Liver (tissue), 9 donors: ENCODE results near the gene BCAT1. TPM values are rescaled to one million over a fixed set of nuclear protein-coding genes. Genes with fewer than 3 reads are reported as not detected.
"Not testable (repeated sequence)": the region's sequence is repeated elsewhere in the genome, so short reads cannot be mapped to it uniquely, and the experiment has no call there.

Source experiments
- DNase-seq: peaks from one replicate; pipeline ENCODE4 v3.0.0-alpha.2; 2017; ENCODE audit warnings: low spot score
- H3K27ac ChIP-seq, 2 donors: one replicate each; pipeline ENCODE4 v1.7.0; 2013; ENCODE audit warnings: inconsistent platforms in 2 of 2, low read length in 2 of 2, control low read depth in 1 of 2, low read depth in 1 of 2, mild to moderate bottlenecking in 1 of 2
- H3K27me3 ChIP-seq, 4 donors: one replicate each; pipeline versions ENCODE4 v1.6.1 to v1.7.0; 2013; ENCODE audit warnings: low read length in 3 of 4, inconsistent platforms in 1 of 4, mild to moderate bottlenecking in 1 of 4, moderate library complexity in 1 of 4; ENCODE audit not compliant: control insufficient read depth in 4 of 4, insufficient read depth in 4 of 4
- H3K36me3 ChIP-seq, 4 donors: one replicate each; pipeline versions ENCODE4 v1.6.1 to v1.7.0; 2013; ENCODE audit warnings: low read length in 3 of 4, mild to moderate bottlenecking in 3 of 4, low read depth in 1 of 4, moderate library complexity in 1 of 4; ENCODE audit not compliant: control insufficient read depth in 4 of 4, insufficient read depth in 3 of 4
- H3K4me1 ChIP-seq, 4 donors: one replicate each; pipeline versions ENCODE4 v1.6.1 to v1.7.0; 2013; ENCODE audit warnings: low read length in 3 of 4, mild to moderate bottlenecking in 3 of 4, moderate library complexity in 1 of 4; ENCODE audit not compliant: control insufficient read depth in 4 of 4, insufficient read depth in 4 of 4
- H3K4me3 ChIP-seq, 3 donors: one replicate each; pipeline versions ENCODE4 v1.6.1 to v1.7.0; 2013; ENCODE audit warnings: low read length in 3 of 3, control low read depth in 1 of 3, low read depth in 1 of 3, mild to moderate bottlenecking in 1 of 3
- H3K9ac ChIP-seq, 2 donors: one replicate each; pipeline ENCODE4 v1.7.0; 2013; ENCODE audit warnings: low read length in 2 of 2, mild to moderate bottlenecking in 2 of 2, moderate library complexity in 2 of 2, control low read depth in 1 of 2, low read depth in 1 of 2
- H3K9me3 ChIP-seq, 4 donors: one replicate each; pipeline versions ENCODE4 v1.6.1 to v1.7.0; 2013; ENCODE audit warnings: low read length in 3 of 4; ENCODE audit not compliant: control insufficient read depth in 4 of 4
- ATF3 ChIP-seq: IDR thresholded peaks from 2 replicates; pipeline ENCODE4 v1.6.1; 2016; ENCODE audit warnings: antibody characterized with exemption
- CTCF ChIP-seq: fragments of 150-350 bp; IDR thresholded peaks from 2 replicates; pipeline ENCODE4 v1.5.1; 2017; ENCODE audit warnings: improper control_type of control experiment, low read depth, low read length; ENCODE audit not compliant: missing input control
- EGR1 ChIP-seq, 2 donors: IDR thresholded peaks; 2 replicates each; pipeline ENCODE4 v1.6.1; 2016 to 2018; ENCODE audit warnings: antibody characterized with exemption in 2 of 2, low read depth in 2 of 2
- FOXA1 ChIP-seq: IDR thresholded peaks from 2 replicates; pipeline ENCODE4 v1.6.1; 2016; ENCODE audit warnings: antibody characterized with exemption
- FOXA2 ChIP-seq: IDR thresholded peaks from 2 replicates; pipeline ENCODE4 v1.6.1; 2016; ENCODE audit warnings: antibody characterized with exemption
- GABPA ChIP-seq, 2 donors: IDR thresholded peaks in 1 of 2; conservative IDR thresholded peaks in 1 of 2; 2 replicates each; pipeline ENCODE4 v1.6.1; 2016; ENCODE audit warnings: antibody characterized with exemption in 2 of 2, mild to moderate bottlenecking in 1 of 2, moderate library complexity in 1 of 2
- HNF4A ChIP-seq, 2 donors: conservative IDR thresholded peaks; 2 replicates each; pipeline ENCODE4 v1.6.1; 2016; ENCODE audit warnings: antibody characterized with exemption in 2 of 2, mild to moderate bottlenecking in 2 of 2
- HNF4G ChIP-seq: IDR thresholded peaks from 2 replicates; pipeline ENCODE4 v1.6.1; 2016; ENCODE audit warnings: antibody characterized with exemption
- JUND ChIP-seq, 2 donors: IDR thresholded peaks; 2 replicates each; pipeline ENCODE4 v1.6.1; 2016; ENCODE audit warnings: antibody characterized with exemption in 2 of 2
- MAX ChIP-seq: IDR thresholded peaks from 2 replicates; pipeline ENCODE4 v1.6.1; 2016; ENCODE audit warnings: antibody characterized with exemption
- NR2F2 ChIP-seq: IDR thresholded peaks from 2 replicates; pipeline ENCODE4 v1.6.1; 2016; ENCODE audit warnings: antibody characterized with exemption
- RAD21 ChIP-seq, 2 donors: IDR thresholded peaks; 2 replicates each; pipeline ENCODE4 v1.6.1; 2016; ENCODE audit warnings: antibody characterized with exemption in 2 of 2, mild to moderate bottlenecking in 2 of 2
- REST ChIP-seq: IDR thresholded peaks from 2 replicates; pipeline ENCODE4 v1.6.1; 2016; ENCODE audit warnings: antibody characterized with exemption, mild to moderate bottlenecking
- RXRA ChIP-seq, 2 donors: IDR thresholded peaks; 2 replicates each; pipeline ENCODE4 v1.6.1; 2017 to 2018; ENCODE audit warnings: antibody characterized with exemption in 2 of 2, mild to moderate bottlenecking in 1 of 2
- SP1 ChIP-seq: IDR thresholded peaks from 2 replicates; pipeline ENCODE4 v1.6.1; 2018; ENCODE audit warnings: antibody characterized with exemption, mild to moderate bottlenecking
- YY1 ChIP-seq: IDR thresholded peaks from 2 replicates; pipeline ENCODE4 v1.6.1; 2016; ENCODE audit warnings: antibody characterized with exemption, mild to moderate bottlenecking
- ZBTB33 ChIP-seq: IDR thresholded peaks from 2 replicates; pipeline ENCODE4 v1.6.1; 2016; ENCODE audit warnings: antibody characterized with exemption
- WGBS: extraction: QIAGEN DNeasy Blood & Tissue Kit; methylation state at CpG from one replicate; pipeline ENCODE4 v1.1.7; 2013; 5-methylcytosine and 5-hydroxymethylcytosine counted together
- polyA plus RNA-seq, 2 donors: library from polyadenylated mRNA; stranded (reverse) in 1 of 2; unstranded in 1 of 2; fragments of 200-250 nt in 1 of 2; fragments of >200 nt in 1 of 2; fragmentation: Nextera tagmentation in 1 of 2; extraction: Ambion mirVana in 1 of 2; gene quantifications; one replicate each; pipeline versions ENCODE4 v1.2.1 to v1.2.3, GENCODE V29; 2013 to 2015
- total RNA-seq, 2 donors: library from RNA; depleted of rRNA; stranded (reverse); fragments of >200 nt; gene quantifications; one replicate each; pipeline ENCODE4 v1.2.3, GENCODE V29; 2014
- donor health status: healthy.
- donor health status: healthy.
- donor health status: healthy.
- donor health status: healthy.
- donor health status: healthy.

The BCAT1 gene
- total and polyA plus RNA-seq, 4 donors, result 0.14 to 10.0 (median 0.85) TPM

GRCh38 chr12:24929953-24930352, 18.9 kb downstream of the BCAT1 start:
- no peak for TF ChIP-seq SP1
- TF ChIP-seq FOXA2, result no peak
- no peak for TF ChIP-seq RAD21 (IDR thresholded peaks at IDR 0.05)
- no peak for TF ChIP-seq MAX
- TF ChIP-seq YY1, result no peak
- no peak for TF ChIP-seq EGR1 (IDR thresholded peaks at IDR 0.05; ENCODE audit: low read depth in 2 of 2)
- TF ChIP-seq JUND (IDR thresholded peaks at IDR 0.05), result no peak
- TF ChIP-seq HNF4A (conservative IDR thresholded peaks at IDR 0.05), result no peak
- no peak for TF ChIP-seq GABPA (IDR thresholded peaks at IDR 0.05 in 1 of 2, conservative IDR thresholded peaks at IDR 0.05 in 1 of 2)
- no peak for TF ChIP-seq NR2F2
- TF ChIP-seq FOXA1, result no peak
- TF ChIP-seq ATF3, result no peak
- TF ChIP-seq CTCF, result no peak
- TF ChIP-seq REST, result no peak
- no peak for TF ChIP-seq RXRA (IDR thresholded peaks at IDR 0.05)
- TF ChIP-seq HNF4G, result no peak
- no peak for TF ChIP-seq ZBTB33
- H3K9me3 ChIP-seq, result no peaks in the 10 kb centered on the region
- no peaks in the 10 kb centered on the region for H3K36me3 ChIP-seq
- no peak for DNase-seq
- no peak overlapping the region for H3K4me3 ChIP-seq
- no peaks in the 10 kb centered on the region for H3K27me3 ChIP-seq
- WGBS, result 59% methylated on average over 2 of the region's 2 CpGs
- no peaks in the 10 kb centered on the region for H3K4me1 ChIP-seq
- H3K27ac ChIP-seq, result no peak overlapping the region
- H3K9ac ChIP-seq, result no peak overlapping the region

- H3K9ac ChIP-seq, H3K27me3 ChIP-seq, H3K4me3 ChIP-seq, H3K36me3 ChIP-seq, DNase-seq, H3K9me3 ChIP-seq, H3K4me1 ChIP-seq, H3K27ac ChIP-seq: not testable (repeated sequence)
- WGBS, result 82% methylated on average over 13 of the region's 13 CpGs
These were observed 20.2 kb downstream of the BCAT1 start for GRCh38 chr12:24928533-24929306.
